Activated CD8-positive, alpha-beta memory T cell treated with anti-CD3 and anti-CD28 coated beads, Interleukin-2, amount 10 ng/mL, durations not matched to agents 7 days and 5 days (primary cell): ENCODE data around the gene FAM229A. TPM values are rescaled to one million over a fixed set of nuclear protein-coding genes. Genes with fewer than 3 reads are reported as not detected.

Experiments used
- ATAC-seq: fragments of 150-1000 bp; cut with Tn5 transposase; one replicate; pipeline ENCODE4 v1.10.0; 2021; ENCODE audit warnings: moderate library complexity
- CTCF ChIA-PET: fragments of 350-600 bp; sonication (Branson Sonifier 250); formaldehyde crosslinking; loops from one replicate; lab custom pipeline; 2021; ENCODE audit warnings: antibody characterized with exemption; lab: Charles Lee
- DNase-seq: peaks from one replicate; pipeline ENCODE4 v3.0.0-alpha.2; 2020
- H3K27ac Mint-ChIP-seq: one replicate; pipeline ENCODE4 v1.8.0; 2021; ENCODE audit warnings: mild to moderate bottlenecking, mixed read lengths
- H3K27me3 Mint-ChIP-seq: one replicate; pipeline ENCODE4 v1.8.0; 2021; ENCODE audit warnings: mixed read lengths
- H3K36me3 Mint-ChIP-seq: one replicate; pipeline ENCODE4 v1.8.0; 2021; ENCODE audit warnings: mild to moderate bottlenecking, mixed read lengths
- H3K4me1 Mint-ChIP-seq: one replicate; pipeline ENCODE4 v1.8.0; 2021; ENCODE audit warnings: mixed read lengths
- H3K4me3 Mint-ChIP-seq: one replicate; pipeline ENCODE4 v1.8.0; 2021; ENCODE audit warnings: mild to moderate bottlenecking, moderate library complexity, mixed read lengths
- H3K9me3 Mint-ChIP-seq: one replicate; pipeline ENCODE4 v1.8.0; 2022; ENCODE audit warnings: low read depth, mixed read lengths
- total RNA-seq, 2 experiments: library from RNA; stranded (reverse); gene quantifications; one replicate each; pipeline ENCODE4 v1.2.3, GENCODE V29; 2021

Gene FAM229A
- total RNA-seq, 2 experiments from 2014 or later, result 4.1 to 5.4 TPM

DNA sequence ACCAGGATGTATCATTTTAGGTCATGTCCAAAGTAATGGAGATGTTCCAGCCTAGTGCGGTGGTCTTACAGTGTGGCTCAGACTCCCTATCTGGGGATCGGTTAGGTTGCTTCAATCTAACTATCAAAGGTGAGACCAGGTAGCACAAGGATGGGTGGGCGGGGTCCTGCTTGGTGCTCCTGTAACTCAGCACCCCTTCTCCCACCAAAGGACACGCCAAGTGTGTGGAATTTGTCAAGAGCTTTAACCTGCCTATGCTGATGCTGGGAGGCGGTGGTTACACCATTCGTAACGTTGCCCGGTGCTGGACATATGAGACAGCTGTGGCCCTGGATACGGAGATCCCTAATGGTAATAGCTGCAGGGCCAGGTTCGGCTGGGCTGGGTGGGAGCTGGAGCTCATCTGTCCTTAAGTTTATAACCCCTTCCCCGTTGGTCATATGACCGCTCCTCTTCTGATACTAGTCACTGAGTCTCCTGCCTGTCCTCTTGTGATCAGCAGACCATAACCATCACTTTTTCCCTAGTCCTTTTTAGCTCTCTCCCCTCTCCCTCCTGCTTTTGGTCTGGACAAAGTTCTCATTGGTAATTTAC is 31.6 kb downstream of the FAM229A start:
- Mint-ChIP-seq H3K27ac (no peak overlapping the region), H3K27me3 (no peaks in the 10 kb centered on the region), H3K36me3 (peaks cover 53% of the 10 kb centered on the region), H3K9me3 (no peaks in the 10 kb centered on the region), H3K4me3 (no peak overlapping the region), H3K4me1 (peaks cover 11% of the 10 kb centered on the region)
- no peak for ATAC-seq
- CTCF ChIA-PET, result interaction anchor here (1.5 kb wide), 1 partner anchor 9 kb away, joined by 4 read pairs; no protein-coding TSS in a partner anchor
- no peak for DNase-seq

GRCh38 chr1:32329931-32330466 is 32.3 kb downstream of the FAM229A start:
- Mint-ChIP-seq H3K36me3 (peaks cover 59% of the 10 kb centered on the region), H3K9me3 (no peaks in the 10 kb centered on the region), H3K4me1 (peaks cover 10% of the 10 kb centered on the region), H3K27me3 (no peaks in the 10 kb centered on the region), H3K4me3 (no peak overlapping the region), H3K27ac (no peak overlapping the region)
- CTCF ChIA-PET, result no interaction called here
- ATAC-seq (no peak), DNase-seq (no peak)

DNA sequence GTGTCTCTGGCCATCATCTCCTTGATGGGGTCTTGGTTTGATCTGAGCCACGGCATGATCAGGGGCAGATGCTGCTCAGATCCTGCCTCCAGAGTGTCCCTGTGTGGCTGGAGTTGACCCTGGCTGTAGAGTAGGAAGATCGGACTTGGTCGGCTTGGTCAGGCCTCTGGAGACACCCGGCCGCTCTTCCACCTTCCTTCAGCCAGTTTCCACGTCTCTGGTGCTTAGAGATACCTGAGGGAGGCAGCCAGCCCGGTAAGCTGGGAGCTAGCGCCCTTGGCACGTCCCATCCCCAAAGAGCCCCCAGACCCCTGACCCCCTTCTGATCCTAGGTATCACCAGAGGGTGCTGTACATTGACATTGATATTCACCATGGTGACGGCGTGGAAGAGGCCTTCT is 35.1 kb downstream of the FAM229A start:
- DNase-seq (no peak), ATAC-seq (no peak)
- Mint-ChIP-seq H3K4me3 (no peak overlapping the region), H3K36me3 (peaks cover 64% of the 10 kb centered on the region), H3K27ac (no peak overlapping the region), H3K27me3 (no peaks in the 10 kb centered on the region), H3K4me1 (peaks cover 19% of the 10 kb centered on the region), H3K9me3 (no peaks in the 10 kb centered on the region)
- CTCF ChIA-PET, result no interaction called here

DNA sequence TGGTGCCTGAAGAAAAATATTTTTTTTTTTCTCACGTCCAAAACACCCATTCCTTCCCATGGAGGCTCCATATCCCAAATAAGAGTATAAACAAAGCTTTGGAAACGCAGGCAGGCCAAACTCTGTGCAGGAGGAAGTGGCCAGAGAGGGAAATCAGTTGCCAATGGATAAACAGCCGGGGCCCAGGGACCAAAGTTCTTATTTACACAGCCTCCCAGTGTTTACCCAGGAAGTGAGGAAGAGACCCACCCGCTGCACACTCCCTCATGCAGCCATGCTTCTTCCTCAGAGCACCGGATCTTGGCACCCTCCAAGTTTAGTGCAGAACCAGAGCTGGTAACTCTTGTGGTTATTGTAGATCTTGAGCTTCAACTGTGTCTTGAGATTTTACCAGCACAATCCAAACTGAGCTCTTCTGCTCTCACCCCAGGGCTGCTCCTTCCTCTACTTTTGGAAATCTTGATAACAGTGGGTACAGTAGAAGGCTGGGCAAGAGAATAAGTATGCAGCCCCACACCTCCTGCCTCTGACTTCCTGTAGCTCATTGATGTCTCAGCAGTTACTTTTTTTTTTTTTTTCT is 40.5 kb downstream of the FAM229A start:
- H3K27me3 Mint-ChIP-seq, result no peaks in the 10 kb centered on the region
- H3K4me3 Mint-ChIP-seq, result no peak overlapping the region
- CTCF ChIA-PET, result interaction anchor here (0.9 to 3.5 kb wide), 11 partner anchors 9 to 213 kb away, joined by 3 to 27 read pairs (median 4); partner anchors contain the start of genes BSDC1 and MARCKSL1
- H3K36me3 Mint-ChIP-seq, result peaks cover 36% of the 10 kb centered on the region
- peak overlapping the region; percentile 78 for H3K27ac Mint-ChIP-seq
- H3K9me3 Mint-ChIP-seq, result no peaks in the 10 kb centered on the region
- ATAC-seq (peak; percentile 75), DNase-seq (no peak)
- H3K4me1 Mint-ChIP-seq, result peaks cover 37% of the 10 kb centered on the region

- CTCF ChIA-PET, result no interaction called here
- DNase-seq, result no peak
- no peak for ATAC-seq
- H3K9me3 Mint-ChIP-seq, result no peaks in the 10 kb centered on the region
- H3K4me1 Mint-ChIP-seq, result peaks cover 37% of the 10 kb centered on the region
- no peak overlapping the region for H3K4me3 Mint-ChIP-seq
- no peak overlapping the region for H3K27ac Mint-ChIP-seq
- H3K27me3 Mint-ChIP-seq, result no peaks in the 10 kb centered on the region
- H3K36me3 Mint-ChIP-seq, result peaks cover 28% of the 10 kb centered on the region
Measured at GRCh38 chr1:32318127-32318869, 44.0 kb downstream of the FAM229A start.

GRCh38 chr1:32316903-32317277 is 45.4 kb downstream of the FAM229A start:
- no peaks in the 10 kb centered on the region for H3K9me3 Mint-ChIP-seq
- CTCF ChIA-PET, result interaction anchor here (0.6 kb wide), 1 partner anchor 145 kb away, joined by 3 read pairs; no protein-coding TSS in a partner anchor
- ATAC-seq (no peak), DNase-seq (no peak)
- peaks cover 26% of the 10 kb centered on the region for H3K36me3 Mint-ChIP-seq
- no peaks in the 10 kb centered on the region for H3K27me3 Mint-ChIP-seq
- H3K4me1 Mint-ChIP-seq, result peaks cover 27% of the 10 kb centered on the region
- H3K4me3 Mint-ChIP-seq, result no peak overlapping the region
- peak overlapping the region; percentile 6 for H3K27ac Mint-ChIP-seq

DNA sequence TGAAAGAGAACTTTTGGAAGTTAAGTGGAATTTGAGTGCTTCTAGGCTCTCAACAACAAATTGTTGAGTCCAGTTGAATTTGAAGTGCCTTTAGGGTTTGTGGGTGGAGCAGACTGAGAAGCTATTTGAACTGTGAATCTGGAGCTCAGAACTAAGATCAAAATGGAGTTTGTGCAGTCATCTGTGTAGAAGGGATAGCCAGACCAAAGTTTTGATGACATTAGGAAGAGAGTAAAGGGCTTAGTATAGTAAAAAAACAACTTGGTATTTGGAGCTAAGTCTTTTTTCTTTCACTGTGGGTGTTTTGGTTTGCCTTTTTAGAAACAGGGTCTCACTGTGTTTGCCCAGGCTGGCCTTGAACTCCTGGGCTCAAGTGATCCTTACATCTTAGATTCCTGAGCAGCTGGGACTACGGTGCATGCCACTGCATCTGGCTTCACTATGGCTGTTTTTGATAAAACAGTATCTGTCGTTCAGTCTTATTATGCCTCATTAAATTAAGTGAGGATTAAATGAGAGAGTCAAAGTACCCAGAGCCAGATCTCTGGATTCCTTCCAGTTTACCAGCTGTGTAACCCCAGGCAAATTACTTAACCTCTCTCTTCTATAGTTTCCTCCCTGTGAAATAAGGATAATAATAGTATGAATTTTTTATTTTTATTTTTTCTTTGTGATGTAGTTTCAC is 50.4 kb downstream of the FAM229A start:
- no peak for ATAC-seq
- no peak overlapping the region for H3K4me3 Mint-ChIP-seq
- CTCF ChIA-PET, result interaction anchor here (0.5 to 1.2 kb wide), 6 partner anchors 10 to 229 kb away, joined by 3 to 4 read pairs (median 4); no protein-coding TSS in a partner anchor
- H3K27ac Mint-ChIP-seq, result peak overlapping the region; percentile 69
- no peaks in the 10 kb centered on the region for H3K9me3 Mint-ChIP-seq
- no peak for DNase-seq
- H3K27me3 Mint-ChIP-seq, result no peaks in the 10 kb centered on the region
- peaks cover 27% of the 10 kb centered on the region for H3K36me3 Mint-ChIP-seq
- H3K4me1 Mint-ChIP-seq, result peaks cover 38% of the 10 kb centered on the region

Other genes starting within 250 kb of the FAM229A start
- 100 to 1,000 TPM in 1 of 2 experiments, 10 to 100 TPM in 1; 85.8 to 104 TPM for gene TXLNA, start 182.8 kb downstream of the FAM229A start, total RNA-seq
- 10 to 100 TPM; 33.0 to 43.3 TPM for gene CCDC28B, start 161.9 kb downstream of the FAM229A start, total RNA-seq
- 1 to 10 TPM; 5.4 to 7.2 TPM for gene IQCC, start 156.8 kb downstream of the FAM229A start, total RNA-seq
- under 1 TPM in 1 of 2 experiments, not detected in 1; 0.16 TPM for gene DCDC2B, start 153.4 kb downstream of the FAM229A start, total RNA-seq
- gene TMEM234, start 140.1 kb downstream of the FAM229A start, total RNA-seq, result 10 to 100 TPM; 11.7 to 12.3 TPM
- gene EIF3I, start 140.1 kb downstream of the FAM229A start, total RNA-seq, result 100 to 1,000 TPM; 162 to 227 TPM
- 1 to 10 TPM in 1 of 2 experiments, under 1 TPM in 1; 0.80 to 1.2 TPM for gene FAM167B, start 115.3 kb downstream of the FAM229A start, total RNA-seq
- gene LCK, start 111.2 kb downstream of the FAM229A start, total RNA-seq, result 100 to 1,000 TPM; 441 to 481 TPM
- gene HDAC1, start 70.4 kb downstream of the FAM229A start, total RNA-seq, result 100 to 1,000 TPM; 183 to 189 TPM
- 10 to 100 TPM; 11.2 to 11.8 TPM for gene MARCKSL1, start 26.3 kb downstream of the FAM229A start, total RNA-seq
- under 1 TPM; 0.70 TPM for gene TSSK3, start 54 bp upstream of the FAM229A start, total RNA-seq
- 10 to 100 TPM; 39.8 to 43.3 TPM for gene BSDC1, start 32.0 kb upstream of the FAM229A start, total RNA-seq
- gene ZBTB8B, start 102.6 kb upstream of the FAM229A start, total RNA-seq, result not detected
- gene ZBTB8A, start 176.9 kb upstream of the FAM229A start, total RNA-seq, result under 1 TPM in 1 of 2 experiments, not detected in 1; 0.23 TPM